Measurements from ENCODE around the gene AP1S1.
"Not testable (repeated sequence)": the region's sequence is repeated elsewhere in the genome, so short reads cannot be mapped to it uniquely, and the experiment has no call there.

AP1S1 gene

GRCh38 chr7:101172005-101172853 is 18.0 kb downstream of the AP1S1 start:
- no peak for DNase-seq

- no peak for DNase-seq
Measured at GRCh38 chr7:101172854-101173751, 18.8 kb downstream of the AP1S1 start.

GRCh38 chr7:101173752-101174244 is 19.5 kb downstream of the AP1S1 start:
- peak; percentile 78 for DNase-seq

- DNase-seq = no peak
Measured at GRCh38 chr7:101174322-101174854, 20.1 kb downstream of the AP1S1 start.

GRCh38 chr7:101175664-101176063 is 21.4 kb downstream of the AP1S1 start:
- DNase-seq = no peak

GRCh38 chr7:101177644-101178043 is 23.4 kb downstream of the AP1S1 start:
- DNase-seq = no peak

GRCh38 chr7:101179117-101179516 is 24.8 kb downstream of the AP1S1 start:
- no peak for DNase-seq

- DNase-seq = no peak
Measured at GRCh38 chr7:101179713-101180112, 25.4 kb downstream of the AP1S1 start.

GRCh38 chr7:101180130-101180755 is 26.0 kb downstream of the AP1S1 start, which contains the start of gene NAT16:
TSS of gene NAT16 (minus strand) at chr7:101180293. CDS start at chr7:101174807, 5,486 bp downstream.
- DNase-seq = no peak

- no peak for DNase-seq
Measured at GRCh38 chr7:101185258-101185839, 31.1 kb downstream of the AP1S1 start.

- DNase-seq = no peak
Measured at GRCh38 chr7:101186194-101186593, 31.9 kb downstream of the AP1S1 start.

GRCh38 chr7:101186844-101187428 is 32.7 kb downstream of the AP1S1 start:
- no peak for DNase-seq

GRCh38 chr7:101189109-101189508 is 34.8 kb downstream of the AP1S1 start:
- no peak for DNase-seq

- no peak for DNase-seq
Measured at GRCh38 chr7:101195884-101196283, 41.6 kb downstream of the AP1S1 start.

GRCh38 chr7:101197991-101198390 is 43.7 kb downstream of the AP1S1 start:
- no peak for DNase-seq

- no peak for DNase-seq
Measured at GRCh38 chr7:101198476-101198875, 44.2 kb downstream of the AP1S1 start.

GRCh38 chr7:101199522-101199921 is 45.2 kb downstream of the AP1S1 start:
- DNase-seq = not testable (repeated sequence)

- DNase-seq = no peak
Measured at GRCh38 chr7:101200504-101200861, 46.2 kb downstream of the AP1S1 start.

- DNase-seq = no peak
Measured at GRCh38 chr7:101200862-101201599, 46.8 kb downstream of the AP1S1 start, which contains the start of gene MOGAT3. TSS of gene MOGAT3 (minus strand) at chr7:101201036. CDS start at chr7:101200854, 182 bp downstream.

GRCh38 chr7:101201695-101202602 is 47.7 kb downstream of the AP1S1 start:
- no peak for DNase-seq
